HL-60 (cell line): ENCODE data around the gene ZNF74.

Experiments
- GABPA ChIP-seq: IDR thresholded peaks from 2 replicates; pipeline ENCODE4 v1.6.1; 2012; ENCODE audit warnings: low read depth
- POLR2AphosphoS5 ChIP-seq: IDR thresholded peaks from 2 replicates; pipeline ENCODE4 v1.6.1; 2012; ENCODE audit warnings: low read depth
- TF ChIP-seq, protein P1 (sequence below): IDR thresholded peaks from one replicate; pipeline ENCODE4 v1.5.1; 2011; ENCODE audit warnings: low read length, control low read depth, inconsistent platforms; ENCODE audit not compliant: insufficient read depth

DNA sequence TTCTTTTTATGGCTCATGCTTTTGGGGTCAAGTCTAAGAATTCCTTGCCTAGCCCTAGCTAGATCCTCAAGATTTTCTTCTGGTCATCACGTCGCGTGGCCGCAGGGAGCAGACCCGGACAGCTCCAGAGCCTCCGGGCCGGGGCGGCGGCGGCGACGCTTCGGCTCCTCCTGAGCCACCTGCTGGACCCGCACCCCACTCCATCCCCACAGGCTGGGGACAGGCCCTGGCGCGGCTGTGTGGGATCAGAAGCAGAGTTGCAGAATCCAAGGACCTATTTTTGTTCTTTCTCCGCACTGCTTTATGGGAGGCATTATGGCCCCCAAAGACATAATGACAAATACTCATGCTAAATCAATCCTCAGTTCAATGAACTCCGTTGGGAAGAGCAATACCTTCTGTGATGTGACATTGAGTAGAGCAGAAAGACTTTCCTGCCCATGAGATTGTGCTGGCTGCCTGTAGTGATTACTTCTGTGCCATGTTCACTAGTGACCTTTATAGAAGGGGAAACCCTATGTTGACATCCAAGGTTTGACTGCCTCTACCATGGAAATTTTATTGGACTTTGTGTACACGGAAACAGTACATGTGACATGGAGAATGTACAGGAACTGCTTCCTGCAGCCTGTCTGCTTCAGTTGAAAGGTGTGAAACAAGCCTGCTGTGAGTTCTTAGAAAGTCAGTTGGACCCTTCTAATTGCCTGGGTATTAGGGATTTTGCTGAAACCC lies 56.0 kb downstream of the ZNF74 start:
- TF ChIP-seq, protein P1, sequence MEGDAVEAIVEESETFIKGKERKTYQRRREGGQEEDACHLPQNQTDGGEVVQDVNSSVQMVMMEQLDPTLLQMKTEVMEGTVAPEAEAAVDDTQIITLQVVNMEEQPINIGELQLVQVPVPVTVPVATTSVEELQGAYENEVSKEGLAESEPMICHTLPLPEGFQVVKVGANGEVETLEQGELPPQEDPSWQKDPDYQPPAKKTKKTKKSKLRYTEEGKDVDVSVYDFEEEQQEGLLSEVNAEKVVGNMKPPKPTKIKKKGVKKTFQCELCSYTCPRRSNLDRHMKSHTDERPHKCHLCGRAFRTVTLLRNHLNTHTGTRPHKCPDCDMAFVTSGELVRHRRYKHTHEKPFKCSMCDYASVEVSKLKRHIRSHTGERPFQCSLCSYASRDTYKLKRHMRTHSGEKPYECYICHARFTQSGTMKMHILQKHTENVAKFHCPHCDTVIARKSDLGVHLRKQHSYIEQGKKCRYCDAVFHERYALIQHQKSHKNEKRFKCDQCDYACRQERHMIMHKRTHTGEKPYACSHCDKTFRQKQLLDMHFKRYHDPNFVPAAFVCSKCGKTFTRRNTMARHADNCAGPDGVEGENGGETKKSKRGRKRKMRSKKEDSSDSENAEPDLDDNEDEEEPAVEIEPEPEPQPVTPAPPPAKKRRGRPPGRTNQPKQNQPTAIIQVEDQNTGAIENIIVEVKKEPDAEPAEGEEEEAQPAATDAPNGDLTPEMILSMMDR: no peak
- no peak for TF ChIP-seq POLR2AphosphoS5
- no peak for TF ChIP-seq GABPA
